ENCODE results near the gene SULF2.

SULF2 gene

DNA sequence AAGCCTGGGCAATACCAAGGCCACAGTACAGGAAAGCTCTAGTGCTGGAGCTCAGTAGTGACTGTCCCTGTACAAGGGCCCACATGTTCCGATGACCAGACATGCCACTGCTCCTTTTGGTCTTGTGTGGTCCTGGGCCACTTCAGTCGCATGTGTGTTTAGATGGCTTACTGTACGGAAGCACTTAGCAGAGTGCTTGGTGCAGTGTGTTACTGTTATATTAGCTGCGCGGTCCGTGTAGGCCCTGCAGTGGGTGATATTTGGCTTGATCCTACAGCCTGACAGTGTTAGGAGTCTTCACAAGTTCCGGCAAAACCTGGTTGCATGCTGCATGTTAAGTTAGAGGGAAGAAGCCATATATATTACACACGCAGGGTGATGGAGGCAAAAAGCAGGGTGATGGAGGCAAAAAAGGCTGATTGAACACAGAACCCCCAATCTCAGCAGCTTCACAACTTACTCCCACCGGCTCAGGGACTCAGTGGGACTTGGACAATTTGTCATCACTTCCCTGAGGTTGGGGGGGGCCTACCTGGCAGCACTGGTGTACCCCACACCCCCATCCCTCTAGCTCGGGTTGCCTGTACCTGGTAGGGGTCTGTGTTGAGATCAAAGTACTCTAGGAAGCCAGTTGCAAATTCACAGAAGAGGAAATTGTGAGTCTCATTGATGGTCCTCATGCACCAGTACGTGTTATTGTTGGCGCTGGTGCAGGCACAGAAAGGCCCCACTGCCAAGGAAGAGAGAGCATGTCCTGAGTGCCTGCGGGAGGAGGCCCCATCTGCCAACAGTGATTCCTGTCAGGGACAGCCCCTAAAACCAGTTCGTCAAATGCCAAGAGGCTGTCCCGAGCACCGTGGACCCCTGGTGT, 122.6 kb downstream of the SULF2 start:
- DNase-seq (ENCODE audit: low read depth): no peak
- H3K4me3 ChIP-seq (ENCODE audit: low read length): no peak overlapping the region
- TF ChIP-seq, protein P1, sequence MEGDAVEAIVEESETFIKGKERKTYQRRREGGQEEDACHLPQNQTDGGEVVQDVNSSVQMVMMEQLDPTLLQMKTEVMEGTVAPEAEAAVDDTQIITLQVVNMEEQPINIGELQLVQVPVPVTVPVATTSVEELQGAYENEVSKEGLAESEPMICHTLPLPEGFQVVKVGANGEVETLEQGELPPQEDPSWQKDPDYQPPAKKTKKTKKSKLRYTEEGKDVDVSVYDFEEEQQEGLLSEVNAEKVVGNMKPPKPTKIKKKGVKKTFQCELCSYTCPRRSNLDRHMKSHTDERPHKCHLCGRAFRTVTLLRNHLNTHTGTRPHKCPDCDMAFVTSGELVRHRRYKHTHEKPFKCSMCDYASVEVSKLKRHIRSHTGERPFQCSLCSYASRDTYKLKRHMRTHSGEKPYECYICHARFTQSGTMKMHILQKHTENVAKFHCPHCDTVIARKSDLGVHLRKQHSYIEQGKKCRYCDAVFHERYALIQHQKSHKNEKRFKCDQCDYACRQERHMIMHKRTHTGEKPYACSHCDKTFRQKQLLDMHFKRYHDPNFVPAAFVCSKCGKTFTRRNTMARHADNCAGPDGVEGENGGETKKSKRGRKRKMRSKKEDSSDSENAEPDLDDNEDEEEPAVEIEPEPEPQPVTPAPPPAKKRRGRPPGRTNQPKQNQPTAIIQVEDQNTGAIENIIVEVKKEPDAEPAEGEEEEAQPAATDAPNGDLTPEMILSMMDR (conservative IDR thresholded peaks at IDR 0.05; ENCODE audit: low read depth, low read length): no peak

DNA sequence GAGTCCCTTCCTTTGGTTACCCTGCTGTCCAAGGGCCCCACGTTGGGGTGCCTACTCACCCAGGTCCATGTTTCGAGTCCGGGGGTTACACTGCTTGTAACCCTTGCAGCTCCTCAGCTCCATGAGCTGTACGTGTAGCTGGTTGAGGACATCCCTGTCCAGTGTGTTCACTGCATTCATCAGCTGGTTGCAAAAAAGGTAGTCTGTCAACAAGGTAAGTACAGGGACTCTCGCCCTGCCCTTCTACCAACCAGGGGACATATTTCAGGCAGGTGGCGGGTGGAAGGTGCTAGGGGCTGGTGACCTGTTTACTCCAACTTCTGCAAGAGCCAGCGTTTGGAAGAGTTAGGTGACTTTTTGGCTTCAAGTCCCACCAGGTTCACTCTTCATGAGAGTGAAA, 123.6 kb downstream of the SULF2 start:
- TF ChIP-seq, protein P1 (conservative IDR thresholded peaks at IDR 0.05; ENCODE audit: low read depth, low read length): no peak

DNA sequence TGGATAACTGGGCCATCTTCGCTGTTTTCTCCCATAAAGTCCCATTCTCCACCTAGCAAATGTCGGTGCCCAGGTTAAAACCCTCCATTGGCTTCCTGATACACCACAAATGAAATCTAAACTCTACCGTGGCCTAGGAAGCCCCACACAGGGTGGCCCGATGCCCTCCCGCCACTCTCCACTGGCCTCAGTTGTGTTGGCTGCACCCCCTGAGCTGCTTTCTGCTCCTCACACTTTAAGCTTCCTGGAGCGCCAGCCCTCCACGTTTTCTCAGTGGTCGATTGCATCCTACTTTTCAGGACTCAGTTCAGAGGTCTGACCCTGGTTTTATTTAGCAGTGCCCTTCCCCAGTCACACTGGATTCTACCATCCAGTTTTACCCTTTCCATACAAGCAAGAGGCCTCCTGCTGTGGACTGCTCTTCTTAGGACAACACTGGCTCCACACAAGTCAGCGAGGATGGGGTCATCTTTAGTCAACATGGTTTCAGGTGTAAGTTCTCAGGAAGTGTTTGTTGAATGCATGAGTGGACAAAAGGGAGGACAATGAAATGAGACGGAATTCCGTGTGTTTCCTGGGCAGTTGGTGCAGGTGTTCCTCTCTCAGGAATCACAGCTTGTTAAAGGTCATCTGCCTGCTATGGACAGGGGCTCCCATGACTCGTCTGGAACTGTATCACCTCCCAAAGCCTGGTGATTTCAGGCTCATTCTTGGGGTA, 124.1 kb downstream of the SULF2 start:
- no peak for DNase-seq (ENCODE audit: low read depth)
- TF ChIP-seq, protein P1 (conservative IDR thresholded peaks at IDR 0.05; ENCODE audit: low read depth, low read length): no peak
- no peak overlapping the region for H3K4me3 ChIP-seq (ENCODE audit: low read length)

More for the DNA sequence above, 123.6 kb downstream of the SULF2 start:
- no peak for DNase-seq (ENCODE audit: low read depth)
- no peak overlapping the region for H3K4me3 ChIP-seq (ENCODE audit: low read length)

DNA sequence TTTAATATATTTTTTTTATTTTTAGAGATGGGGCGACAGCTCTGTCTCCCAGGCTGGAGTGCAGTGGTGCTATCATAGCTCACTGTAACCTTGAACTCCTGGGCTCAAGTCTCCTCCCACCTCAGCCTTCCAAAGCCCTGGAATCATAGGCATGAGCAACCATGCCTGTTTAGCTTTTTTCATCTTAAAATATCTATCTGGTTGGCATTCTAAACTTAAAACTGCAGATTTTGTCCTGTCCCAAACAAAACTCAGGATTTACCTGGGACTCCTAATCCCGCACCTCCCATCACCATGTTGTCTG, 124.7 kb downstream of the SULF2 start:
- DNase-seq (ENCODE audit: low read depth): no peak
- H3K4me3 ChIP-seq (ENCODE audit: low read length): no peak overlapping the region

DNA sequence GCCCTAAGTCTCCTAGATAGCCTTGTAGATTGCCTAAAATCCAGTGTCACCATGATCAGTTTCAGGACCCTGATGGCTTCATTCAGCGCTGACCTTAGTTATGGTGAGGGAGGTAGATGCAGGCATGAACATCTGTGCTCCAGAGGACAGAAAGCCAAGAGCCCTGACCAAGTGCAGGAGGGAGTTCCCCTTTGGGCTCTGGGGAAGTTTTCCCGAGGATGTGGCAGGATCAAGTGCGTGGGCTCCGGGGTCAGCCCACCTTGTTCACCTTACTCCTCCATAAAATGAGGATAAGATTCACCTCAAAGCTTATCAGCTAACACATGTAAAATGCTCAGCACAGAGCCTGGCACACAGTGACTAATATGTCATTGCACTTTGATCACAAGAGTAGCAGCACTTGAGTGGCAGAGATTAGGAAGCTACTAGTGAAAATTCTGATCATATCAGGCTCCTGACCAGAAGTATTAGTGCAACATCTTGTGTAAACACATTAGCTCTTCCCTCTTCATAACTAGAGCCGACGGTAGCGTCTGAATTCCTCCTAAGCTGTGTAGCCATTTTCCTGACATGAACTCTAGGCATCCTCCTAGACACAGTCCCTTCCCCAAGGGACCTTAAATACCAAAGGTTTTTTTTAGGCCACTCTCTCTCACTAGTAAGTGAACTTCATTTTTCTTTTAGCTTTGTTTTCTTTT, 125.2 kb downstream of the SULF2 start:
- TF ChIP-seq, protein P1 (conservative IDR thresholded peaks at IDR 0.05; ENCODE audit: low read depth, low read length): no peak
- no peak overlapping the region for H3K4me3 ChIP-seq (ENCODE audit: low read length)
- no peak for DNase-seq (ENCODE audit: low read depth)

More for the DNA sequence above, 124.7 kb downstream of the SULF2 start:
- TF ChIP-seq, protein P1 (conservative IDR thresholded peaks at IDR 0.05; ENCODE audit: low read depth, low read length): no peak

DNA sequence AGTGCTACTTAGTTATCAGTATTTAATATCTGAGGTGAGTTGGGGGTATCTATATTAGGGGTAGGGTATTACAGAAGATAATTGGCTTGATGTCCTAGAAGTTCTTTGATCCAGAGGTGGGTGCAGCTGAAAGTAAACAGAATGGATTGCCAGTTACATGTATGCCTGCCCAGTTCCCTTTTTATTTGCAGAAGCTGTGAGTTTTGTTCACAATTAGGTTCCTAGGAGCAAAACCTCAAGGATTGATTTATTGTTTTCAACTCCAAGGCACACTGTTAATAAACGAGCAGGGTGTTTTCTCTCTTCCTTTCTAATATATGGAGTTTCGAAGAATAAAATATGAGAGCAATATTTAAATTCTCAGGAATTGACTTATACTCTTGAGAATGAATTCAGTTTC, 129.0 kb downstream of the SULF2 start:
- DNase-seq (ENCODE audit: low read depth): no peak
- TF ChIP-seq, protein P1 (conservative IDR thresholded peaks at IDR 0.05; ENCODE audit: low read depth, low read length): no peak
- H3K4me3 ChIP-seq (ENCODE audit: low read length): no peak overlapping the region
